ENCODE data around the gene ACR. TPM values are rescaled to one million over a fixed set of nuclear protein-coding genes. Genes with fewer than 3 reads are reported as not detected.
"Not testable (repeated sequence)": the region's sequence is repeated elsewhere in the genome, so short reads cannot be mapped to it uniquely, and the experiment has no call there.

The ACR gene
- polyA plus RNA-seq, 1 of the 3 experiments (the other 2 are of a cell fraction), result 0.15 TPM

DNA sequence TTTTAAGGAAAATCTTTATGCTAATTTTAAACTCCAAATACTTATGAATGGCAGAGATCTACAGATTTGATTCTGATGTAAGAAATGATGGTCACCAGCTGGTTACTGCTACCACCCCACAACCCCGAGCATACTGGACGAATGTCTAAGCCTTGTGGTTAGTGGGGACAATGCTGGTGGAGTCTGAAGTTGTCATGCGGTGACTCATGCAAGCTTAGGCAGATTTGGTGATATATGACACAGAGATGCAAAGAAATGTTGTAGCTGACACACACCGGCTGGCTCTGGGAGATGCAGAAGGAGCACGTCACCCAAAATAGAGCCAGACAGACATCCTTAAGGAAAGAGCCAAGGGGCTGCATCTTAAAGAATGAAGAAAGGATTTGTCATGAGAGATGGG lies 48.9 kb downstream of the ACR start:
- POLR2A ChIA-PET; H4K20me1 ChIP-seq (ENCODE audit: insufficient read depth); H2AFZ ChIP-seq (ENCODE audit: low read depth); H3K36me3 ChIP-seq (replicated peaks in 1 of 2; ENCODE audit: control insufficient read depth in 1 of 2, insufficient read depth in 2 of 2, low read length in 1 of 2); H3K4me2 ChIP-seq; DNase-seq; H3K9ac ChIP-seq; H3K4me3 ChIP-seq (ENCODE audit: low read depth in 2 of 2, low read length in 1 of 2); H3F3A ChIP-seq (replicated peaks; ENCODE audit: insufficient read depth); H3K27ac ChIP-seq (ENCODE audit: low read depth in 2 of 2, low read length in 1 of 2); CTCF ChIA-PET; H3K9me2 ChIP-seq; H3K79me2 ChIP-seq (ENCODE audit: insufficient read depth); H3K9me3 ChIP-seq; H3K27me3 ChIP-seq (ENCODE audit: insufficient read depth); H3K4me1 ChIP-seq (ENCODE audit: control insufficient read depth in 1 of 2, insufficient read depth in 2 of 2, low read depth in 1 of 2, low read length in 1 of 2): not testable (repeated sequence)
- TF ChIP-seq FOSL2 (IDR thresholded peaks at IDR 0.05; ENCODE audit: borderline replicate concordance, low read depth) (peak; percentile 32; the same call in 1 of the 2 replicates), JUND (IDR thresholded peaks at IDR 0.05) (0 out of 2 replicates have a peak, but pooled peaks have one; percentile 8)
- TF ChIP-seq, protein P1, sequence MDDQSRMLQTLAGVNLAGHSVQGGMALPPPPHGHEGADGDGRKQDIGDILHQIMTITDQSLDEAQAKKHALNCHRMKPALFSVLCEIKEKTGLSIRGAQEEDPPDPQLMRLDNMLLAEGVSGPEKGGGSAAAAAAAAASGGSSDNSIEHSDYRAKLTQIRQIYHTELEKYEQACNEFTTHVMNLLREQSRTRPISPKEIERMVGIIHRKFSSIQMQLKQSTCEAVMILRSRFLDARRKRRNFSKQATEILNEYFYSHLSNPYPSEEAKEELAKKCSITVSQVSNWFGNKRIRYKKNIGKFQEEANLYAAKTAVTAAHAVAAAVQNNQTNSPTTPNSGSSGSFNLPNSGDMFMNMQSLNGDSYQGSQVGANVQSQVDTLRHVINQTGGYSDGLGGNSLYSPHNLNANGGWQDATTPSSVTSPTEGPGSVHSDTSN (IDR thresholded peaks at IDR 0.05), result peak; percentile 22
- WGBS (ENCODE audit: low lambda C conversion rate), result 24% methylated on average over 5 of the region's 5 CpGs

Small RNA genes within 50 kb of the gene (small RNA-seq; reads per million reads assigned to genes)
- gene RNU6-409P, result 0 reads per million in 7 experiments

Other genes with a start within 250 kb of the ACR start
- 34.3 and 42.8 TPM in 2 replicates for gene LMF2, start 230.5 kb upstream of the ACR start, polyA plus RNA-seq (2012; rRNA removed)
- 21.1 and 22.4 TPM in 2 replicates for gene NCAPH2, start 230.0 kb upstream of the ACR start, polyA plus RNA-seq (2012; rRNA removed)
- gene SCO2, start 212.6 kb upstream of the ACR start, polyA plus RNA-seq (2012; rRNA removed), result 3.2 and 4.0 TPM in 2 replicates
- gene TYMP, start 208.2 kb upstream of the ACR start, polyA plus RNA-seq (2012; rRNA removed), result 1.1 and 1.7 TPM in 2 replicates
- 0.03 and 0.07 TPM in 2 replicates for gene KLHDC7B, start 192.3 kb upstream of the ACR start, polyA plus RNA-seq (2012; rRNA removed)
- gene SYCE3, start 175.3 kb upstream of the ACR start, polyA plus RNA-seq (2012; rRNA removed), result 2.1 and 3.6 TPM in 2 replicates
- 33.2 and 40.4 TPM in 2 replicates for gene CPT1B, start 159.8 kb upstream of the ACR start, polyA plus RNA-seq (2012; rRNA removed)
- gene CHKB, start 155.4 kb upstream of the ACR start, polyA plus RNA-seq (2012; rRNA removed), result 39.6 and 57.4 TPM in 2 replicates
- 2.3 and 2.7 TPM in 2 replicates for gene MAPK8IP2, start 137.4 kb upstream of the ACR start, polyA plus RNA-seq (2012; rRNA removed)
- 34.2 and 34.4 TPM in 2 replicates for gene ARSA, start 110.1 kb upstream of the ACR start, polyA plus RNA-seq (2012; rRNA removed)
- gene SHANK3, start 65.4 kb upstream of the ACR start, polyA plus RNA-seq (2012; rRNA removed), result 0.88 and 1.5 TPM in 2 replicates
- 61.7 and 72.9 TPM in 2 replicates for gene RABL2B, start 45.4 kb downstream of the ACR start, polyA plus RNA-seq (2012; rRNA removed)